Placental epithelial cell (primary cell): Measurements from ENCODE around the gene BTG1. TPM values are rescaled to one million over a fixed set of nuclear protein-coding genes. Genes with fewer than 3 reads are reported as not detected.

Source experiments
- small RNA-seq: library from RNA; depleted of rRNA; stranded (forward); fragments of <200 nt; gene quantifications from one replicate; pipeline ENCODE3, GENCODE V24; 2012
- total RNA-seq: library from RNA; depleted of rRNA; stranded (reverse); fragments of >200 nt; gene quantifications from 2 replicates; pipeline ENCODE4 v1.2.3, GENCODE V29; 2012

Gene BTG1, protein sequence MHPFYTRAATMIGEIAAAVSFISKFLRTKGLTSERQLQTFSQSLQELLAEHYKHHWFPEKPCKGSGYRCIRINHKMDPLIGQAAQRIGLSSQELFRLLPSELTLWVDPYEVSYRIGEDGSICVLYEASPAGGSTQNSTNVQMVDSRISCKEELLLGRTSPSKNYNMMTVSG
- total RNA-seq, result 17.4 and 51.0 TPM in 2 replicates

DNA sequence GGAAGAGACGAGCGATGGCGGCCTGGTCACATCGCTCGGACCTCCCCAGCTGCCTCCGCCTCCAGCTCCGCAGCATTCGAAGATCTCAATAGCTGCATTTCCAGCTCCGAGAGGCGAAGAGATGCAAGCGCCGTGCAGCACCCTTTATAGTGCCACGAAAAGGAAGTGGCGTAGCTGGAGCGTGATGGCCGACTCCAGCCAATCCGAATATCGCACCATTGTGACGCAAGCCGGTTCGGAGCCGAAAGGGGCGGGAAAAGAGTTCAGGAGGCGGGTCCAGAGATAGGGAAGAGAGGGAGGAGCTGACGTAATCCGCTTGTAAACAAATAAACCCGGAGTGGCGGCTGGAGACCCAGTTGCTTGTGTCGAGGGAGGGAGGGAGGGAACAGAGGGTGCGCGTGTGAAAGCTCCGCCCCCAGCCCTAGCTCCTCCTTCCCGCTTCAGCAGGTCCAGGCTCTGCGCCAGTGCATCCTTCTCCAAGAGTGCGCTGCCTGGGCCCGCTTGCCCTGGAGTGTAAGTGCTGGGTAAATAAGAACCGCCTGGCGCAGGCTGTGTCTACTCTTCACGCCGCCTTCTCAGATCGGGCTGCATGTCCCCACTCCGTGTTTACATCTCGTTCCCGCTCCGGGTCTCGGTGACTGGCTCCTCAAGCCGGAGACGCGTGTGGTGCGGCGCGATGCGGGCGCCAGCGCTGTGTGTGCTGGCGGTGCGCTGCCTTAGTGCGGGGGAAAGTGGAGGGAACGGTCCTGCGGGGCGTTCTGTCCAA is at the start of gene BTG1:
Gene BTG1 (minus strand): TSS at position 116 of the 766 bp plus-strand sequence. CDS start 311 bp downstream, outside the sequence.

Small RNA genes lying within 50 kb of the gene (small RNA-seq; reads per million reads assigned to genes)
- not detected for gene RF00019
